Amniotic epithelial cell (primary cell): ENCODE results near the gene PRDM2.

ENCODE experiments used
- DNase-seq: peaks from one replicate; pipeline ENCODE4 v3.0.0-alpha.2; 2010; ENCODE audit warnings: low read depth

The PRDM2 gene

DNA sequence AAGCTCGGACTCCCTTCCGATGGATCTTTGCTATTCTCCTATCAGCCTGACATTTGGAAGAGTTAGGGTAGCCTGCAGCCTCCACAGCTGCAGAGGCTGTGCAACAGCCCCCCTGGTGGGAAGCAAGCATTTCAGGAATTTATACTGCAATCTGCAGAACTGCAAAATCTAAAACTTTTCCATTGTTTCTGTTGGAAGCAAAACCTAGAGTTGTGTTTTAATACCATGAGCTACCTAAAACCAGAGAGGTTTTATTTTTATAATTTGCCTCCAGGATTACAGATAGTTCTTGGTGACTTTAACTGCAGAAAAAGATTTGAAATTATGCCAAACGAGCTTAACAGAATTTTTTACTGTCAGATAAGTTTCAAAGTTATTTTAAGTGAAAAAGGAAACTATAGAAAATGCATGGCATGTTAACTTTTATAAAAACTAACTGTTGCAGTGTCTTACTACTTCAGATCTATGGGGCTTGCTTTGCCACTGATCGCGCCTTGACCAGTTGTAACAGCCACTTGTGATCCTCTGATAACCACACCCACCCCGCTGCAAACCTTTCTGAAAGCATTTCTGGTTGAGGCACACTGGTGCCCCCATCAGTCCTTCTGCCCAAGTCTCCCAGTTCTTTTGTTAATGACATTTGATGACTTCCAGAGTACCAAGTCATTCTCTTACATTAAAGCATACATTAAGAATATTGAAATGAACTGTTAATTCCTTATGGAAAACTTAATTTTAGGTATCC, 64.8 kb downstream of the PRDM2 start:
- DNase-seq, result no peak

DNA sequence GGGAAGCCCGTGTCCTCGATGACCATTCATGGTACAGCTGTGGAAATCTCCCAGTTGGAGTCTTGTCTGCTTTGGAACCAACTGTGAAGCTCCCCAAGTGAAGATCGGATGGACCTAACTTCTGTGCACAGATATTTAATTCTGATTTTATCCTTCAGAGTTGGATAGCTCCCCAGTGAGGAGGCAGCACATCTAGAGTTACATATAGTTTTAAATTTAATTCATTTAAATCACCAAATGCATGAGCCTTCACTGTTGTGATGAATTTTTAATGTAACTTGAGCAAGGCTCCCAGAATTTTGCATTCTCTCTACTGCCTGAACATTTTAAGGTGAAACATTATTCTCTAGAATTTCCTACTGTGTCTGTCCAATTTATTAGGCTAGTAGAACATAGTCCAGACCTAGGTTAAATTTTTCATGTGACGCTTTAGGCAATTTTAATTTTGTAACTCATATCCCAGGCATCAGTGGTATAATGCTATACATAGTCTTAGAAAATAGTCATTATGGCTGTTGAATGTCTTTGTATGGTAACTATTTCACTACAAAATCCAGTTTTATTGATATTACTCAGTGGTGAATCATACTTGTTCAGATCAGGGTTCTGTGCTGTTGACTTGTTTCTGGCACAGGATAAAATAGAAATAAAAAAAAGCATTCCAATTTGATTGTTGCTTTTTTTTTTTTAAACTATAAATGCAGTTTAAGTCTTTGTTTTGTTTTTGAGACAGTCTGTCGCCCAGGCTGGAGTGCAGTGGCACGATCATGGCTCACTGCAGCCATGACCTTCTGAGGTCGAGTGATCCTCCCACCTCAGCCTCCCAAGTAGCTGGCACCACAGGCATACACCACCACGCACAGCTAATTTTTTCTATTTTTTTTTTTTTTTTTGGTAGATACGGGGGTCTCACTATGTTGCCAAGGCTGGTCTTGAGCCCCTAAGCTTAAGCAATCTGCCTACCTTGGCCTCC, 66.9 kb downstream of the PRDM2 start:
- no peak for DNase-seq

DNA sequence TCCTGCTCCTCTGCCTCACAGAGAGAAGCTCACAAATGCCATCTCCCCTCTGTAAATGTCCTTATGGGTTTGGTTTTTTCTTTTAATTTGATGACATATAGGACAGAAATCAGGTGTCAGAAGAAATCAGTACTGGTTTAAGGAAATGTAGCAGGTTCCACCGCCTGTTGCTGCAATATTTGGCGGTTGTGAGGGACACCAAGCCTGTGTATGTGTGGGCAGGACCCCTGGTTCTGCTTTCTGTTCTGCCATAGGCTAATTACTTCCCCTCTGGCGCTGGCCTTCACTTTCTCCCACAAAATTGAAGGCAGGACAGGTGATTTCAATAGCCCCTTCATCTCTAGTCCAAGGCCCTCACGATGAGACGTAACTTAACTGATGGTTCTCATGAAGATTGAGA, 69.2 kb downstream of the PRDM2 start:
- no peak for DNase-seq

DNA sequence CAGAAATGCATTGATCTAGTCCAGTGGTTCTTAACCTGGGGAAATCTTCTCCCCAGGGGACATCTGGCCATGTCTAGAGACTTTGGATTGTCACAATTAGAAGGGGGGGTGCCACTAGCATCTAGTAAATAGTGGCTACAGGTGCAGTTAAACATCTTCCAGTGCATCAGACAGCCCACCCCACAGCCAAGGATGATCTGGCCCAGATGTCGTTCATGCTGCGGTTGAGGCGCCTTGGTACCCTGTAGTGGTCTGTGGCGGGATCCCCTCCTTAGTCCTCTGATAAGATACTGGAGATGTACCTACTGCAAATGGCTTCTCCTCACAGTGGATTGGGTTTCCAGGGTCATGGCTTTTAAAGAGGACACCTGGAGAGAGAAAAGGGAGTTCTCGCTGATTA, 69.8 kb downstream of the PRDM2 start:
- DNase-seq, result no peak

DNA sequence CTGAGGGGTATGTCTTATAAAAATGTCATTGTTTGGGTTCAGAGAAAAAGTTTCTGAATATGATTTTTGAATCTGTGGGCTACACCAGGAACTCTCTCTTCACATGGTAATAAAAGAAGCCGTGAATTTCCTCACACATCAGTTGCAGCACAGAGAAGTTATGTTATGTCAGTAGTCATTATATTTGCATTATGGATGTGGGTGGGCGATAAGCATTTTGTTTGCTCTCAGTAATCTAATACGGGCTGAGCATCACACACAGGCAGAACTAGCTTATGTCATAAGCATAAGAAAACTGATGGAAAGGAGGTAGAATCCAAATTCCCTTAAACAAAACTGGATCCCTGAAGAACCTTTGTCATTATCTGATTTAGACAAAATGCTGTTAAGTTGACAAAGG, 70.8 kb downstream of the PRDM2 start:
- no peak for DNase-seq

DNA sequence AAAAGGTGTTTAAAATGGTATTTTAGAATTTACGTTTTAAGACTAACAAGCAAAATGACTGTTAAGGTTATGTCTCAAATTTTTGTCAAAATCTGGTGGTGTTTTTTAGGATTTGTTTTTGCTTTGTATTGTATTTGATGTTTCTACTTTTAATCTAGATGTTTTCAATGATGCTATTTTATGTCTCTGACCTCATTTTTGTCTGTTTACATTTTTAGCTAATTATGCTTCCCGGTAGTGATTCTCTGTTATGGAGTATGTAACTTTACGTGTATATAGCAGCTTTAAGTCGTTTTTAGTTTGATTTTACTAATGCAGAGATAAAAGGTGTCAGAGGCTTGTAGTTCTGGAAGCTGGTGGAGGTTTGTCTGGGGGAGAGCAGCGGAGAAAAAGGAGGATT, 71.8 kb downstream of the PRDM2 start:
- no peak for DNase-seq

DNA sequence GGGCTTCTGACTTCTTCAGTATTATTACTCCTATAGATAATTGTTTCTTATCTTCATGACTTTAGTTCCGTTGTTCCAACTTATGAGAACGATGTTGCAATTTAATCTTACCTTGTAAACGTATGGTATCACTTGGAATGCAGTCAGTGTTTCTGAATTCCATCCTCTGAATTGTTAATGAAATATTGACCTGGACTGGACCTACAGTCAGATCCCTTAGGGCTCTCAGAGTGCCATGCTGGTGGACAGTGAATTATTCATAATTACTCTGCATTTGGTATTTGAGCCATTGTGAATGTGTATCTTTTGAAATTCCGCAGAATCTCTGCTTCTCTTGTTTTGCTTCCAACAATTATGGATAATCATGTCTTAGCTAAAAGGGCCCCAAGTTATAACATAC, 72.3 kb downstream of the PRDM2 start:
- no peak for DNase-seq

DNA sequence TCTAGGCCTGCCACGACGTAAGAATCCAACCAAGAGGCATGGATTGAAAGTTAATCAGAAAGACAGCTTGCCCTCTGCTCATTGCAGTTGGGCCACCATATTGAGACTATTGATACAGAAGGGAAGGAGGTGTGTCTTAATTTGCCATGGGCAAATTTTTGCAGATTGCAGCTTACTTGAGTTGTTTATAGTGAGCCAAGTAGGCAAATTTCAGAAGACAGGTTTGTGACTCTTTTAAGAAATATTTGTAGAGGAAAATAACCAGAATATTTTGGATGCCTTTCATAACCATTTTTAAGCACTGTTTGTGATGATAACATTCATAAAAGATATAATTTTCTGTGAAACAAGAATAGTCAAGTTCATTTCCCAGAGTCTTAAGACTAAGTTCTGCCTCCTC, 74.1 kb downstream of the PRDM2 start:
- DNase-seq, result no peak

DNA sequence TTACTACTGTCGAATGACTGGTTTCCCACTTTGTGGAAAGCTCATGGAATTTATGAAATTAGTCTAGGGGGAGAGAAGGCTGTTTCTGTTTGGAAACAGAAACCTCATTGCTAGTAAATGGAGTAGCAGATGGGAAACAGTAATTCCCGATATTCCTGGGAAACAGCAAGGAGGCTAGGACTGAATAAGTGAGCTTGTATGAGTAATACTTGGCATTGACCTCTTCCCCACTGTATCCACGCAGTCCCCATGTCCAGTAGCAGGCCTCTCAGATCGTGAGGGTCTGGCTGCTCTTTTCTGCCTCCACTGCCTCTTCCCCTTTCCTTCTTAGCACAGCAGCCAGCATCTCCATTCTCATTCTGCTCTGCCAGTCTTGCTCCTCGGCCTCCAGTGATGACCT, 75.5 kb downstream of the PRDM2 start:
- DNase-seq, result no peak

DNA sequence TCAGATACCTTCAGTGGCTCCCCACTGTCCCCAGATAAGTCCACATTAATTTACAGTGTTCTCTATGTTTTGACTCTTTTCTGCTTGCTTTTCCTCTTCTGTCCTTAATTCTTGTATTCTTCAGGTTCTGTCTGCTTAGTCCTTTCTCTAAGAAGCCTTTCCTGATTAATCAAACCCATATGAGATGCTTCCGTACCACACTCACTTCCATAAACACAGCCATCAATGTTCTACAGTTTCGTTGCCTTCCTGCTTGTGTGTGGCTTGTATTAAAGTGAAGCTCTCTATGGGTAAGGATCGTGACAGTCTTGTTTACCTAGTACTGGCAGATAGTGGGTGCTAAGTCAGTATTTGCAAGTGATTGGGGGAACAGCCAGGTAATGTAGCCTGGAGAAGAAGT, 75.9 kb downstream of the PRDM2 start:
- DNase-seq, result no peak

DNA sequence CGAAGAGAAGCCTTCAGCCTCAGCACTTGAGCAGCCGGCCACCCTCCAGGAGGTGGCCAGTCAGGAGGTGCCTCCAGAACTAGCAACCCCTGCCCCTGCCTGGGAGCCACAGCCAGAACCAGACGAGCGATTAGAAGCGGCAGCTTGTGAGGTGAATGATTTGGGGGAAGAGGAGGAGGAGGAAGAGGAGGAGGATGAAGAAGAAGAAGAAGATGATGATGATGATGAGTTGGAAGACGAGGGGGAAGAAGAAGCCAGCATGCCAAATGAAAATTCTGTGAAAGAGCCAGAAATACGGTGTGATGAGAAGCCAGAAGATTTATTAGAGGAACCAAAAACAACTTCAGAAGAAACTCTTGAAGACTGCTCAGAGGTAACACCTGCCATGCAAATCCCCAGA, 78.4 kb downstream of the PRDM2 start:
- DNase-seq, result no peak

DNA sequence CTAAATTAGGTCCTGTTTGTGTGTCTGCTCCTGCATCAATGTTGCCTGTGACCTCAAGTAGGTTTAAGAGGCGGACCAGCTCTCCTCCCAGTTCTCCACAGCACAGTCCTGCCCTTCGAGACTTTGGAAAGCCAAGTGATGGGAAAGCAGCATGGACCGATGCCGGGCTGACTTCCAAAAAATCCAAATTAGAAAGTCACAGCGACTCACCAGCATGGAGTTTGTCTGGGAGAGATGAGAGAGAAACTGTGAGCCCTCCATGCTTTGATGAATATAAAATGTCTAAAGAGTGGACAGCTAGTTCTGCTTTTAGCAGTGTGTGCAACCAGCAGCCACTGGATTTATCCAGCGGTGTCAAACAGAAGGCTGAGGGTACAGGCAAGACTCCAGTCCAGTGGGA, 79.9 kb downstream of the PRDM2 start:
- DNase-seq, result no peak

DNA sequence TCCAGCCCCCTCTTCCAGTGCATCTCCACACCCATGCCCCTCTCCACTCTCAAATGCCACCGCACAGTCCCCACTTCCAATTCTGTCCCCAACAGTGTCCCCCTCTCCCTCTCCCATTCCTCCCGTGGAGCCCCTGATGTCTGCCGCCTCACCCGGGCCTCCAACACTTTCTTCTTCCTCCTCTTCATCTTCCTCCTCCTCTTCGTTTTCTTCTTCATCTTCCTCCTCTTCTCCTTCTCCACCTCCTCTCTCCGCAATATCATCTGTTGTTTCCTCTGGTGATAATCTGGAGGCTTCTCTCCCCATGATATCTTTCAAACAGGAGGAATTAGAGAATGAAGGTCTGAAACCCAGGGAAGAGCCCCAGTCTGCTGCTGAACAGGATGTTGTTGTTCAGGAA, 80.8 kb downstream of the PRDM2 start:
- DNase-seq, result no peak

DNA sequence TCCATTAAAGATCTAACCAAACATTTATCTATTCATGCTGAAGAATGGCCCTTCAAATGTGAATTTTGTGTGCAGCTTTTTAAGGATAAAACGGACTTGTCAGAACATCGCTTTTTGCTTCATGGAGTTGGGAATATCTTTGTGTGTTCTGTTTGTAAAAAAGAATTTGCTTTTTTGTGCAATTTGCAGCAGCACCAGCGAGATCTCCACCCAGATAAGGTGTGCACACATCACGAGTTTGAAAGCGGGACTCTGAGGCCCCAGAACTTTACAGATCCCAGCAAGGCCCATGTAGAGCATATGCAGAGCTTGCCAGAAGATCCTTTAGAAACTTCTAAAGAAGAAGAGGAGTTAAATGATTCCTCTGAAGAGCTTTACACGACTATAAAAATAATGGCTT, 81.2 kb downstream of the PRDM2 start:
- DNase-seq, result no peak

DNA sequence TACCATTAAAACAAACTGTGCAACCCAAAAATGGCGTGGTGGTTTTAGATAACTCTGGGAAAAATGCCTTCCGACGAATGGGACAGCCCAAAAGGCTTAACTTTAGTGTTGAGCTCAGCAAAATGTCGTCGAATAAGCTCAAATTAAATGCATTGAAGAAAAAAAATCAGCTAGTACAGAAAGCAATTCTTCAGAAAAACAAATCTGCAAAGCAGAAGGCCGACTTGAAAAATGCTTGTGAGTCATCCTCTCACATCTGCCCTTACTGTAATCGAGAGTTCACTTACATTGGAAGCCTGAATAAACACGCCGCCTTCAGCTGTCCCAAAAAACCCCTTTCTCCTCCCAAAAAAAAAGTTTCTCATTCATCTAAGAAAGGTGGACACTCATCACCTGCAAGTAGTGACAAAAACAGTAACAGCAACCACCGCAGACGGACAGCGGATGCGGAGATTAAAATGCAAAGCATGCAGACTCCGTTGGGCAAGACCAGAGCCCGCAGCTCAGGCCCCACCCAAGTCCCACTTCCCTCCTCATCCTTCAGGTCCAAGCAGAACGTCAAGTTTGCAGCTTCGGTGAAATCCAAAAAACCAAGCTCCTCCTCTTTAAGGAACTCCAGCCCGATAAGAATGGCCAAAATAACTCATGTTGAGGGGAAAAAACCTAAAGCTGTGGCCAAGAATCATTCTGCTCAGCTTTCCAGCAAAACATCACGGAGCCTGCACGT, 82.1 kb downstream of the PRDM2 start:
- DNase-seq, result peak; percentile 80

DNA sequence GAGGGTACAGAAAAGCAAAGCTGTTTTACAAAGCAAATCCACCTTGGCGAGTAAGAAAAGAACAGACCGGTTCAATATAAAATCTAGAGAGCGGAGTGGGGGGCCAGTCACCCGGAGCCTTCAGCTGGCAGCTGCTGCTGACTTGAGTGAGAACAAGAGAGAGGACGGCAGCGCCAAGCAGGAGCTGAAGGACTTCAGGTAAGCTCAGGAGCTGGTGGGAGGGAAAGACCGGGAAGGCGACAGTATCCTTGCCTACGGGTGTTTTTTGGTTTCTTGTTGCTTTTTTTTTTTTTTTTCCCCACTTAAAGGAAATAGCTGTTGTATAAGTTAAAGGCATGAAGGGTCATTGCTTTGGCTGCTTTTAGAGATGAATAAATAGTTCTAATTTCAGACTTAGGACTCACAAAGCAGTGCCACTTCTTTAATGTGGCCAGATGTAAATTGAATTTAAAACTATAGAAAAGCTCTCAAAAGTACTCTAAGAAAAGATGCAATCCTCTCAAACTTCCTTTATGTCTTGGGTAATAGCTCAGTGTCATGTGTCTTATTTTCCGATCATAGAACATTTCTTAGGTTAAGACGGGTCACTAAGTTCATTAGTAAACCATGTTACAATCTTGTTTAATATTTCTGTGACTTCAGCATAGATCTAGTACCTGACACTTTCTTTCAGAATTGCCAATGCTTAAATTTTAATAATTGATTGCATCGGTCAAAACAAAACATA, 82.8 kb downstream of the PRDM2 start:
- no peak for DNase-seq

DNA sequence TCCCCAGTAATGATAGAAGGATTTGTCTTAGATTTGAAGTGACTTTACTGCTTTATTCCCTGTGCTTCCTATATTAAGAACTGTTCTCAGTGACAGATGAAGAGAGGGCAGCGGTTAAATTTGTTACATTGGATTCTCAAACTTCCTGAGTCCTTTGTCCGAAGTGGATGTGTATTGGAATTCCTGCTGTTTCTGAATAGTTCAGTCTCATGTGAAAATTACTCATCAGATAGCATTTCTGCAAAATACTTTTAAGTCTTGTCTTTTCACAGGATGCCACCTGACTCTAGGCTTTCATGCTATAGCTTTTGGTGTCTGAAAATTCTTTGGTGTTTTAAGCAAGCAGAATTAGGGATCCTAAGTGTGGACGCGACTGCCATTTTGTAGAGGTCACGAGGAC, 83.6 kb downstream of the PRDM2 start:
- DNase-seq, result peak; percentile 29

DNA sequence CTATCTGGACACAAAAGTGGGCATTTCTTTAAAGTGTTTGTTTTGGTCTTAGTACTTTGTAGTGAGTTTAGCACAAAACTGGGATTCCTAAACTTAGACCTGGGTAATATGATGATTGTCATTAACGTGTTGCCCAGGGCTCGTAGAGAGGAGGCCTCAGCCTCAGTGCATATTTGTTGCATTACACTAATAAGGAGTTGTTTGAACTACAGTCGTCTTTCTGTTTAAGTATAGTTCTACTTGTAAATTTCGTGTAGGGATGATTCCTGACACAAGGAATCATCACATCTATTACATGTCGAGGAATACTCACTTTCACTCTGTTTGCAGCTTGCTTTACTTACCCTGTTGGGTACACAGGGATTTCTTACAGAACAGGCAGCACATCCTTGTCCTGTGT, 85.0 kb downstream of the PRDM2 start:
- no peak for DNase-seq

DNA sequence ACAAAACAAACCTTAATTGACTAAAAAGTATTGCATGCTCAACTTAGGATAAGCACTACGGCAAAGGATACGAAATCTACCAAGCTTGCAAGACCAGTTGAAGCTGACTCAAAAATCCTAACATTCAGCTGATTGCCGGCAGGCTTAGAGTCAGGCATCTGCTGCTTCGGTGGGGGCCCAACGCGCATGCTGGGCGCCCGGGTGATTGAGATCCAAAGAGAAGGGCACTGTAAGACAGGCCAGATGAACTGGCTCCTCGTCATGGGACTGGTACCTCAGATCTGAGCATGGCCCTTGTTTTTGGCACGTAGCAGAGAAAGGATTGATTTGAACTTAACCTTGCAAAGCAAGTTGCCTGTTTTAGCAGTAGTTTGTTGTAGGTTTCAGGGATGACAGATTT, 86.6 kb downstream of the PRDM2 start:
- DNase-seq, result no peak

DNA sequence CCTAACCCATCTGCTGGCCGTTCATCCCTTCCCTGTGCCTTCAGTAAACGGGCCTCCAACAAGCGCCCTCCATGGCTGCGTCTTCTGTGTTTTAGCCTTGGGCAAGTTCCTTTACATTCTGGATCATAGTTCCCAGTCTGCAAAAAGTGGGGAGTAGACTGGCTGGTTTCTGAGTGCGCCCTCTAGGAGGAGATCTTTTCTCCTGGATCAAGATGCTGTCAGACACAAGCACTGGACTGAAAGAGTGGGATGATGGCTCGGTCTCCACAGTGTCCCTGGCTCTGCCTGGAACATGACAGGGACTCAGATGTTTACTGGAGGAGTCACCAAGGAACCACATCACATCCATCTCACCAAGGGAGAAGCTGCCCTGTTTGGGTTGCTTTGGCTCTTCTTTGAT, 88.8 kb downstream of the PRDM2 start:
- no peak for DNase-seq

DNA sequence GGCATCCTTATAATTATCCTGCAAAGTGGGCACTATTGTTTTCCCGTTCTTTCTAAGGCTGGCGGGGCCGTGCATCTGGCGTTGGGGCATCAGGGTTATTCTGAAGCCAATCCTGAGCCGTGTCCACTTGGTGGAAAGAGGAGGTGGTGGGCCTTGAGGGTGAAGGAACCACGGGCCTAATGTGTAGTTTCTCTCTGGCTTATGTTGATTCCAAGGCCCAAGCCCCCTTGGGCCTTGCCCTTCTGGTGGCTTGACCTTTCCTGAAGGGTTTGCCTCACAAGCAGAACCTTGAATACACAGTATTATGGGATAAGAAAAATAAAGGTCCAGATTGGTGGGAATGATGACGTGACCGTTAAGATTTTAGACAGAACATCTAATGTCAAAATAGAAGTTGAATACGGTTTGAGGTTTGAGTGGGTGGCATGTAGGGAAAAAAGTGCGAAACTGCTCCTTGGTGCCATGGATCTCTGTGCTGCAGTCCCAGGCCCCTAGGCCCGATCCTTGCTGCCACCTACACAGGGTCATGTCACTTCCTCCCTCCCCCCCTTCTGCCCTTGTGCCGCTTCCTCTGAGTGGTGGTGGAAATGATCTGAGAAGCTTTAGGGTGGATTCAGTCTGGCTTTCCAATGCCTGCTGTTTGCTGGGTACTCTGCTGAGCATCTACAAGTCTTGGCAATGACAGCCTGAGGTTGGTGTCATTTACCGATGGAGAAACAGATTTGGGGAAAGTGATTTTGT, 90.5 kb downstream of the PRDM2 start:
- no peak for DNase-seq
